Esophagus mucosa (tissue), 1 donor: Measurements from ENCODE around the gene TPI1. TPM values are rescaled to one million over a fixed set of nuclear protein-coding genes. Genes with fewer than 3 reads are reported as not detected.

Experiments
- total RNA-seq: library from RNA; stranded (reverse); gene quantifications from one replicate; pipeline ENCODE4 v1.2.4, GENCODE V29; 2023
- donor health status: DM: yes; HTN: yes; CAD: no.

TPI1 gene
- total RNA-seq, 1 donor from 2014 or later, result 629 TPM

Other genes starting within 250 kb of the TPI1 start
- gene LPAR5, start 231.6 kb upstream of the TPI1 start, total RNA-seq, result 18.9 TPM
- gene ACRBP, start 220.1 kb upstream of the TPI1 start, total RNA-seq, result 0.56 TPM
- 15.4 TPM for gene ING4, start 204.4 kb upstream of the TPI1 start, total RNA-seq
- 22.8 TPM for gene ZNF384, start 178.2 kb upstream of the TPI1 start, total RNA-seq
- gene PIANP, start 166.7 kb upstream of the TPI1 start, total RNA-seq, result not detected
- 54.3 TPM for gene COPS7A, start 143.5 kb upstream of the TPI1 start, total RNA-seq
- gene MLF2, start 114.4 kb upstream of the TPI1 start, total RNA-seq, result 122 TPM
- 234 TPM for gene PTMS, start 101.2 kb upstream of the TPI1 start, total RNA-seq
- gene LAG3, start 95.0 kb upstream of the TPI1 start, total RNA-seq, result not detected
- gene CD4, start 78.0 kb upstream of the TPI1 start, total RNA-seq, result 2.2 TPM
- 0.76 TPM for gene GPR162, start 45.7 kb upstream of the TPI1 start, total RNA-seq
- 1.7 TPM for gene P3H3, start 39.1 kb upstream of the TPI1 start, total RNA-seq
- gene GNB3, start 26.6 kb upstream of the TPI1 start, total RNA-seq, result not detected
- 13.9 TPM for gene CDCA3, start 16.2 kb upstream of the TPI1 start, total RNA-seq
- 91.1 TPM for gene USP5, start 15.4 kb upstream of the TPI1 start, total RNA-seq
- 6.4 TPM for gene SPSB2, start 5.8 kb downstream of the TPI1 start, total RNA-seq
- gene LRRC23, start 37.3 kb downstream of the TPI1 start, total RNA-seq, result 3.2 TPM
- 3.7 TPM for gene ENO2, start 47.0 kb downstream of the TPI1 start, total RNA-seq
- gene ATN1, start 60.4 kb downstream of the TPI1 start, total RNA-seq, result 29.1 TPM
- gene RNU7-1, start 76.3 kb downstream of the TPI1 start, total RNA-seq, result not detected
- gene C12orf57, start 76.5 kb downstream of the TPI1 start, total RNA-seq, result 84.0 TPM
- 17.8 TPM for gene PTPN6, start 83.8 kb downstream of the TPI1 start, total RNA-seq
- gene PHB2, start 103.1 kb downstream of the TPI1 start, total RNA-seq, result 221 TPM
- gene EMG1, start 103.4 kb downstream of the TPI1 start, total RNA-seq, result 53.9 TPM
- 40.3 TPM for gene LPCAT3, start 150.9 kb downstream of the TPI1 start, total RNA-seq
- gene C1S, start 193.2 kb downstream of the TPI1 start, total RNA-seq, result 36.5 TPM
- gene C1R, start 224.9 kb downstream of the TPI1 start, total RNA-seq, result 76.2 TPM
- gene C1RL, start 241.7 kb downstream of the TPI1 start, total RNA-seq, result 22.7 TPM